GM12875 (cell line): ENCODE measurements around the gene HAPLN1.
"Not testable (repeated sequence)": the region's sequence is repeated elsewhere in the genome, so short reads cannot be mapped to it uniquely, and the experiment has no call there.

Experiments
- H3K4me3 ChIP-seq: one replicate; pipeline ENCODE4 v1.5.1; 2011; ENCODE audit warnings: low read depth, low read length, control low read depth
- CTCF ChIP-seq: IDR thresholded peaks from 2 replicates; pipeline ENCODE4 v1.5.1; 2011; ENCODE audit warnings: low read depth, mild to moderate bottlenecking, control low read depth, inconsistent platforms, low read length, moderate library complexity, borderline replicate concordance; ENCODE audit not compliant: insufficient read depth

HAPLN1 gene

GRCh38 chr5:83745816-83746215 lies 25.2 kb upstream of the HAPLN1 start:
- H3K4me3 ChIP-seq = no peak overlapping the region
- no peak for TF ChIP-seq CTCF

DNA sequence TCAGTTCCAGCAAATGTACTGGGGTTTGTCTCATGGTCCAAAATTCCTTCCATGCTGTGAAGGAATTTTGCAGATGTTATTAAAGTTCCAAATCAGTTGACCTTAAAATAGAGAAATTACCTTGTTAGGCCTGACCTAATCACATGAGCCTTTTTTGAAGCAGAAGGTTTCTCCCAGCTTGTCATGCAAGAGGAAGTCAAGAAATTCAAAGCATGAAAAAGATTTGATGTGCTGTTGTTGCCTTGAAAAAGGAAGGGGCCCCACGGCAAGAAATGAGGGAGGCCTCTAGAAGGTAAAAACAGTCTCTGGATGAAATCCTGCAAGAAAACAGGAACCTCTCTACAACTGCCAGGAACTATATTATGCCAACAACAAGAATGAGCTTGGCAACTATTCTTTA lies 24.2 kb upstream of the HAPLN1 start:
- no peak overlapping the region for H3K4me3 ChIP-seq
- no peak for TF ChIP-seq CTCF

DNA sequence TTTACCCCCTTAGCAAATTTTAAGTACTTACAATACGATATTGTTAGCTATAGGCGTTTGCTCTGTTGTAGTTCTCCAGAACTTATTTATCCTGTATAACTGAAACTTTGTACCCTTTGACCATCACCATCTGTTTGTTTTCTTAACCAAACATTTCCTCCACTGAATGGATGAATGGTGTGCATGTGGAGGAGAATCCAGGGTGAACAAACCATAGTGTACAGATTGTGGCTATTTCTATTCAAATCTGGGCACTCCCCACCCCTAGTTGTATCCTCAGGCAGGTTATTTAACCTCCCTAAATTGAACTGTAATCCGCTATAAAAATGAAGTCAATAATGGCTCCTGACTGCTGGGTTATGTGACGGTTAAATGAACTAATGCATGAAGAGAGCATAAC lies 21.4 kb upstream of the HAPLN1 start:
- no peak overlapping the region for H3K4me3 ChIP-seq
- TF ChIP-seq CTCF = no peak

DNA sequence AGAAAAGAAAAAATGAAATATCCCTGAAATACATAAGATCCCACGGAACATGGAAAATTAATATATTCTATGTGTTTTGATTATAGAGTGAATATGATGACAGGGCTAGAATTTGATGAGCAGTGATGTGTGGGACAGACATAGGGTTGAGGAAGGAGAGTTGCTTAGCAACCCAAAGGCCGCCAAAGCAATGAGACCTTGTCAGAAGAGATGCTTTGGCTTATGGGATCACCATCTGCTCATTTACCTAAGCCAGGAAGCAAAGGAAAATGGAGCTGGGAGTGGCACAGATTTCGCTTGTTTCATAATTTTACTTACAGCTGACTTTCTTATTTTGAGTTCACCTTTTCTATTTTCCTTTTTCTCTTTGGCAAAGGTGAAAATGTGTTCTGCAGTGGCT lies 20.9 kb upstream of the HAPLN1 start:
- no peak for TF ChIP-seq CTCF

GRCh38 chr5:83740741-83741140 lies 20.1 kb upstream of the HAPLN1 start:
- TF ChIP-seq CTCF = no peak
- H3K4me3 ChIP-seq = no peak overlapping the region

More for the DNA sequence above, 20.9 kb upstream of the HAPLN1 start:
- no peak overlapping the region for H3K4me3 ChIP-seq

DNA sequence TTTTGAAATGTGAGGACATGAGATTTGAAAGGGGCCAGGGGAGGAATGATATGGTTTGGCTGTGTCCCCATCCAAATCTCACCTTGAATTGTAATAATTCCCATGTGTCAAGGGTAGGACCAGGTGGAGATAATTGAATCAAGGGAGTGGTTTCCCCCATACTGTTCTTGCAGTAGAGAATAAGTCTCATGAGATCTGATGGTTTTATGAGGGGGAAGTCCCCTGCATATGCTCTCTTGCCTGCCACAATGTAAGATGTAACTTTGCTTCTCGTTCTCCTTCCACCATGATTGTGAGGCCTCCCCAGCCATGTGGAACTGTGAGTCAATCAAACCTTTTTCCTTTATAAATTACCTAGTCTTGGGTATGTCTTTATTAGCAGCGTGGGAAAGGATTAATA lies 15.5 kb upstream of the HAPLN1 start:
- not testable (repeated sequence) for H3K4me3 ChIP-seq

- H3K4me3 ChIP-seq = not testable (repeated sequence)
Measured at GRCh38 chr5:83735058-83735457, 14.4 kb upstream of the HAPLN1 start.

GRCh38 chr5:83731638-83732037 lies 11.0 kb upstream of the HAPLN1 start:
- no peak overlapping the region for H3K4me3 ChIP-seq
- TF ChIP-seq CTCF = no peak

DNA sequence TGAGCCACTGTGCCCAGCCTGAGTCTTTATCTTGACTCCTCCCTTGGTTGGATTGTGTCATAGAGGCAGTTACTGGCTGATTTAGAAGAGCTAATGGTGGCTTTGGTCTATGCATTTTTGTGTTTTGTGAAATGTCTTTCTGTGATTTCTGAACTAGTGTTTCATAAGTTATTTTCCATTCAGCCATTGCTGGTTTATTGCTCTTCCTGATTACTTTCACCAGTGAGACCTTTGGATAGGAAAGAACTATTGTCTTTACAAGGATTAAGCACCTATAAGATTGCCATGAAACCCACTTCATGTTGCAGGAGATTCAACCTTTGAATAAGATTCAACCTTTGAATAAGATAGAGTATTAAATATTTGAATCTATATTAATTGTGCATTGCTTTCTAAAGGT lies 8.7 kb upstream of the HAPLN1 start:
- no peak overlapping the region for H3K4me3 ChIP-seq
- TF ChIP-seq CTCF = no peak
